MM.1S (cell line): ENCODE data around the gene GARIN5A.

Experiments
- DNase-seq: peaks from one replicate; pipeline ENCODE4 v3.0.0-alpha.2; 2015
- H2AFZ ChIP-seq: fragments of 300-600 bp; sonication (generic); 2 replicates; pipeline ENCODE4 v1.6.0; 2016; ENCODE audit warnings: antibody characterized with exemption, low read length
- H3F3A ChIP-seq: fragments of 300-600 bp; sonication (generic); 2 replicates; pipeline ENCODE4 v1.6.1; 2016; ENCODE audit warnings: mild to moderate bottlenecking, antibody characterized with exemption, low read length, moderate library complexity, mixed read lengths; ENCODE audit not compliant: insufficient read depth
- H3K27ac ChIP-seq: fragments of 300-600 bp; sonication (generic); 2 replicates; pipeline ENCODE4 v1.5.1; 2016; ENCODE audit warnings: mild to moderate bottlenecking, low read length
- H3K27me3 ChIP-seq: fragments of 300-600 bp; sonication (generic); replicated peaks from 2 replicates; pipeline ENCODE4 v1.6.0; 2016; ENCODE audit warnings: low read length; ENCODE audit not compliant: insufficient read depth
- H3K36me3 ChIP-seq: fragments of 300-600 bp; sonication (generic); replicated peaks from 2 replicates; pipeline ENCODE4 v1.6.1; 2016; ENCODE audit warnings: mild to moderate bottlenecking, low read length, mixed read lengths; ENCODE audit not compliant: insufficient read depth
- H3K4me1 ChIP-seq: fragments of 300-600 bp; sonication (generic); 2 replicates; pipeline ENCODE4 v1.6.1; 2016; ENCODE audit warnings: low read length, mixed read lengths
- H3K4me2 ChIP-seq: fragments of 300-600 bp; sonication (generic); 2 replicates; pipeline ENCODE4 v1.6.0; 2016; ENCODE audit warnings: low read depth, low read length
- H3K4me3 ChIP-seq: fragments of 300-600 bp; sonication (generic); 2 replicates; pipeline ENCODE4 v1.5.1; 2016; ENCODE audit warnings: low read length, mixed read lengths
- H3K79me2 ChIP-seq: fragments of 300-600 bp; sonication (generic); 2 replicates; pipeline ENCODE4 v1.6.1; 2016; ENCODE audit warnings: mixed run types, low read length, mixed read lengths
- H3K9ac ChIP-seq: fragments of 300-600 bp; sonication (generic); 2 replicates; pipeline ENCODE4 v1.6.1; 2016; ENCODE audit warnings: low read length, mixed read lengths
- H3K9me2 ChIP-seq: fragments of 300-600 bp; sonication (generic); replicated peaks from 2 replicates; pipeline ENCODE4 v1.6.1; 2016; ENCODE audit warnings: mild to moderate bottlenecking, low read length, mixed read lengths; ENCODE audit not compliant: insufficient read depth
- H3K9me3 ChIP-seq: fragments of 300-600 bp; sonication (generic); replicated peaks from 2 replicates; pipeline ENCODE4 v1.6.1; 2016; ENCODE audit warnings: mild to moderate bottlenecking, low read length, mixed read lengths; ENCODE audit not compliant: insufficient read depth
- H4K20me1 ChIP-seq: fragments of 300-600 bp; sonication (generic); 2 replicates; pipeline ENCODE4 v1.6.1; 2016; ENCODE audit warnings: mild to moderate bottlenecking, low read length, moderate library complexity, mixed read lengths; ENCODE audit not compliant: insufficient read depth
- CTCF ChIP-seq: fragments of 300-600 bp; sonication (generic); IDR thresholded peaks from 2 replicates; pipeline ENCODE4 v1.5.1; 2016; ENCODE audit warnings: antibody characterized with exemption, low read length, mixed read lengths
- EZH2 ChIP-seq: fragments of 300-600 bp; sonication (generic); optimal IDR thresholded peaks from 2 replicates; pipeline ENCODE3; 2017; ENCODE audit warnings: low read depth, mild to moderate bottlenecking, antibody characterized with exemption, low read length, mixed read lengths
- EZH2phosphoT487 ChIP-seq: fragments of 300-600 bp; sonication (generic); IDR thresholded peaks from 2 replicates; pipeline ENCODE4 v1.6.1; 2018; ENCODE audit warnings: antibody characterized with exemption, low read length

The GARIN5A gene

GRCh38 chr19:50516964-50517703 is 40.5 kb upstream of the GARIN5A start:
- peaks cover 15% of the 10 kb centered on the region for H3K27me3 ChIP-seq
- H3K4me3 ChIP-seq, result no peak overlapping the region
- no peaks in the 10 kb centered on the region for H3F3A ChIP-seq
- H3K79me2 ChIP-seq, result no peaks in the 10 kb centered on the region
- H3K9me3 ChIP-seq, result no peaks in the 10 kb centered on the region
- H2AFZ ChIP-seq, result no peak overlapping the region
- DNase-seq, result no peak
- H3K9ac ChIP-seq, result no peak overlapping the region
- H3K4me2 ChIP-seq, result no peak overlapping the region
- H3K36me3 ChIP-seq, result no peaks in the 10 kb centered on the region
- TF ChIP-seq CTCF, result no peak
- no peak for TF ChIP-seq EZH2
- no peak for TF ChIP-seq EZH2phosphoT487
- no peaks in the 10 kb centered on the region for H3K4me1 ChIP-seq
- H3K9me2 ChIP-seq, result no peaks in the 10 kb centered on the region
- no peaks in the 10 kb centered on the region for H4K20me1 ChIP-seq
- no peak overlapping the region for H3K27ac ChIP-seq

GRCh38 chr19:50516456-50516855 is 39.8 kb upstream of the GARIN5A start:
- Histone ChIP-seq H3K27ac (no peak overlapping the region), H3K27me3 (peaks cover 8% of the 10 kb centered on the region), H3K4me1 (no peaks in the 10 kb centered on the region), H3K9ac (no peak overlapping the region), H3K36me3 (no peaks in the 10 kb centered on the region), H3K79me2 (no peaks in the 10 kb centered on the region), H3F3A (no peaks in the 10 kb centered on the region), H3K9me3 (no peaks in the 10 kb centered on the region), H4K20me1 (no peaks in the 10 kb centered on the region), H3K4me2 (no peak overlapping the region), H3K4me3 (no peak overlapping the region), H3K9me2 (no peaks in the 10 kb centered on the region), H2AFZ (no peak overlapping the region)
- DNase-seq, result no peak
- TF ChIP-seq EZH2 (no peak), CTCF (no peak), EZH2phosphoT487 (no peak)

DNA sequence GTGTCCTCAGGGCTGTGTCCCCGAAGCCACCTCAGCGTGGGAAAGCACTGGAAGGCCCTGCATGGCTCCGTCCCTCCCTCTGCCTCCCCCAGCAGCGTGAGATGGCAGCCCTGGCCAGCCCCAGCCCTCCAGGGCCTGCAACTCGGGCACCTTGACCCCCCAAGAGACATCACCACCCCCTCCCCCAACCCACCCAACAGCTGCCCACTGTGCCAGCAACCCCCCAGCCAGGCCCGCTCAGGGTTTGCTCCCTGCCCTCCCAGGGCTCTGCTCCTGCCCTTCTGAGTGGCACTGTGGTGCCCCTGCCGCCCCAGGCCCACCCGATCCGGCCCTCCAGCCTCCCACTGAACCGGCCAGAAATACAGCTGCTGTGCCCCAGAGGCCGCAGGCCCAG is 38.5 kb upstream of the GARIN5A start:
- no peaks in the 10 kb centered on the region for H3K27me3 ChIP-seq
- H3K4me1 ChIP-seq, result 0 out of 2 replicates have a peak, but pooled peaks cover 4% of the 10 kb centered on the region
- H3K36me3 ChIP-seq, result no peaks in the 10 kb centered on the region
- H3K27ac ChIP-seq, result no peak overlapping the region
- H3K9ac ChIP-seq, result no peak overlapping the region
- H3K4me2 ChIP-seq, result no peak overlapping the region
- H3K79me2 ChIP-seq, result no peaks in the 10 kb centered on the region
- H3F3A ChIP-seq, result no peaks in the 10 kb centered on the region
- H3K9me3 ChIP-seq, result no peaks in the 10 kb centered on the region
- DNase-seq, result no peak
- no peak overlapping the region for H3K4me3 ChIP-seq
- H3K9me2 ChIP-seq, result no peaks in the 10 kb centered on the region
- H2AFZ ChIP-seq, result no peak overlapping the region
- TF ChIP-seq EZH2phosphoT487 (no peak), EZH2 (no peak)
- H4K20me1 ChIP-seq, result no peaks in the 10 kb centered on the region
